OCI-LY7 (cell line): ENCODE data around the gene NAA16. TPM values are rescaled to one million over a fixed set of nuclear protein-coding genes. Genes with fewer than 3 reads are reported as not detected.

ENCODE experiments used
- BruUV-seq: library from RNA; stranded (reverse); fragments of 400-500 nt; replicated peaks from 2 replicates; lab custom pipeline; 2021; lab: Mats Ljungman, UMichigan
- CTCF ChIA-PET: fragments of 300-600 bp; sonication (Branson Sonifier 250); formaldehyde crosslinking; loops from one replicate; lab custom pipeline; 2022; ENCODE audit warnings: antibody characterized with exemption; ENCODE audit not compliant: unreplicated experiment; lab: Charles Lee
- POLR2A ChIA-PET: fragments of 300-600 bp; sonication (Branson Sonifier 250); formaldehyde crosslinking; loops from one replicate; lab custom pipeline; 2022; ENCODE audit warnings: antibody characterized with exemption; lab: Charles Lee
- DNase-seq: peaks from one replicate; pipeline ENCODE4 v3.0.0-alpha.2; 2015; ENCODE audit warnings: low spot score
- H2AFZ ChIP-seq: fragments of 200-600 bp; sonication (generic), shearing (Covaris generic); 2 replicates; pipeline ENCODE4 v1.6.1; 2014; ENCODE audit warnings: mild to moderate bottlenecking, antibody characterized with exemption, low read length, moderate library complexity
- H3K27ac ChIP-seq: fragments of 200-600 bp; sonication (generic); 2 replicates; pipeline ENCODE4 v1.5.1; 2014; ENCODE audit warnings: mixed run types, low read depth, mild to moderate bottlenecking, moderate library complexity, low read length, inconsistent platforms; ENCODE audit not compliant: poor library complexity, severe bottlenecking
- H3K36me3 ChIP-seq: fragments of 200-600 bp; sonication (generic); 2 replicates; pipeline ENCODE4 v1.6.1; 2014; ENCODE audit warnings: mild to moderate bottlenecking, antibody characterized with exemption, low read length, moderate library complexity, mixed read lengths; ENCODE audit not compliant: insufficient read depth
- H3K4me1 ChIP-seq: fragments of 200-600 bp; sonication (generic); 2 replicates; pipeline ENCODE4 v1.5.1; 2014; ENCODE audit warnings: mild to moderate bottlenecking, low read length; ENCODE audit not compliant: insufficient read depth, poor library complexity, severe bottlenecking
- H3K4me2 ChIP-seq: fragments of 200-600 bp; sonication (generic); 2 replicates; pipeline ENCODE4 v1.6.1; 2014; ENCODE audit warnings: mild to moderate bottlenecking, low read length
- H3K4me3 ChIP-seq: fragments of 200-600 bp; sonication (generic); 2 replicates; pipeline ENCODE4 v1.5.1; 2014; ENCODE audit warnings: mild to moderate bottlenecking, low read depth, low read length; ENCODE audit not compliant: poor library complexity, severe bottlenecking
- H3K79me2 ChIP-seq: fragments of 200-600 bp; sonication (generic); 2 replicates; pipeline ENCODE4 v1.6.1; 2016; ENCODE audit warnings: low read depth, mild to moderate bottlenecking, low read length, moderate library complexity, mixed read lengths; ENCODE audit not compliant: insufficient read depth
- H3K9me2 ChIP-seq: fragments of 200-600 bp; sonication (generic); 2 replicates; pipeline ENCODE4 v1.6.1; 2016; ENCODE audit warnings: mild to moderate bottlenecking, low read length, mixed read lengths; ENCODE audit not compliant: insufficient read depth
- H3K9me3 ChIP-seq: fragments of 200-600 bp; sonication (generic); 2 replicates; pipeline ENCODE4 v1.6.1; 2014; ENCODE audit warnings: mild to moderate bottlenecking, mixed run types, low read length, mixed read lengths
- H4K20me1 ChIP-seq: fragments of 200-600 bp; sonication (generic); 2 replicates; pipeline ENCODE4 v1.6.1; 2014; ENCODE audit warnings: mild to moderate bottlenecking, antibody characterized with exemption, low read length, moderate library complexity, mixed read lengths; ENCODE audit not compliant: insufficient read depth
- CTCF ChIP-seq: fragments of 200-600 bp; sonication (generic); conservative IDR thresholded peaks from 2 replicates; pipeline ENCODE4 v1.5.1; 2014; ENCODE audit warnings: mild to moderate bottlenecking, antibody characterized with exemption, low read length, moderate library complexity, mixed read lengths
- EZH2phosphoT487 ChIP-seq: fragments of 200-600 bp; sonication (generic); IDR thresholded peaks from 2 replicates; pipeline ENCODE4 v1.6.1; 2018; ENCODE audit warnings: low read depth, borderline replicate concordance, mild to moderate bottlenecking, mixed run types, antibody characterized with exemption, low read length, moderate library complexity, mixed read lengths
- intact Hi-C: fragments of 100-400 bp; cut with micrococcal nuclease; formaldehyde crosslinking; loops from one replicate; pipeline ENCODE4 v1.10.0; 2022; ENCODE audit not compliant: unreplicated experiment
- total RNA-seq, 2 experiments: library from RNA; depleted of rRNA in 1 of 2; stranded (reverse); fragments of >200 nt in 1 of 2; shearing (Covaris generic) in 1 of 2; gene quantifications; 2 replicates each; pipeline ENCODE4 v1.2.3, GENCODE V29; 2014 to 2022

Gene NAA16
- total RNA-seq, 2 experiments from 2014 or later: 22.4 to 45.9 TPM

- 0 out of 2 replicates have a peak, but pooled peaks cover 14% of the 10 kb centered on the region for H3K79me2 ChIP-seq
- POLR2A ChIA-PET: interaction anchor here (0.6 kb wide), 1 partner anchor 678 kb away, joined by 4 read pairs; no protein-coding TSS in a partner anchor
- DNase-seq: no peak
Measured at GRCh38 chr13:41326661-41327060, 15.6 kb downstream of the NAA16 start.

GRCh38 chr13:41327994-41328790 lies 17.1 kb downstream of the NAA16 start:
- POLR2A ChIA-PET: no interaction called here
- Histone ChIP-seq H3K4me2 (no peak overlapping the region), H2AFZ (no peak overlapping the region), H3K9me2 (no peaks in the 10 kb centered on the region), H3K79me2 (0 out of 2 replicates have a peak, but pooled peaks cover 4% of the 10 kb centered on the region), H3K36me3 (peaks cover 93% of the 10 kb centered on the region), H3K4me3 (no peak overlapping the region), H3K9me3 (no peaks in the 10 kb centered on the region), H3K27ac (no peak overlapping the region), H3K4me1 (no peaks in the 10 kb centered on the region), H4K20me1 (no peaks in the 10 kb centered on the region)
- DNase-seq: no peak
- intact Hi-C loops: no loop called here
- CTCF ChIA-PET: no interaction called here
- BruUV-seq: no TSS peak
- no peak for TF ChIP-seq EZH2phosphoT487
- TF ChIP-seq CTCF: no peak

More at GRCh38 chr13:41326661-41327060, 15.6 kb downstream of the NAA16 start:
- Histone ChIP-seq H3K36me3 (peaks cover 95% of the 10 kb centered on the region), H3K9me2 (no peaks in the 10 kb centered on the region), H4K20me1 (no peaks in the 10 kb centered on the region), H3K4me1 (no peaks in the 10 kb centered on the region), H3K9me3 (no peaks in the 10 kb centered on the region), H3K27ac (no peak overlapping the region), H3K4me3 (no peak overlapping the region), H2AFZ (no peak overlapping the region), H3K4me2 (no peak overlapping the region)
- intact Hi-C loops: no loop called here
- TF ChIP-seq EZH2phosphoT487: no peak
- TF ChIP-seq CTCF: no peak
- no TSS peak for BruUV-seq
- CTCF ChIA-PET: no interaction called here

GRCh38 chr13:41332829-41333228 lies 21.8 kb downstream of the NAA16 start:
- TF ChIP-seq EZH2phosphoT487 (no peak), CTCF (no peak)
- CTCF ChIA-PET: no interaction called here
- 0 out of 2 replicates have a peak, but pooled peaks cover 4% of the 10 kb centered on the region for H3K79me2 ChIP-seq

More at GRCh38 chr13:41332829-41333228, 21.8 kb downstream of the NAA16 start:
- no peaks in the 10 kb centered on the region for H3K4me1 ChIP-seq
- no peaks in the 10 kb centered on the region for H4K20me1 ChIP-seq
- peaks cover 93% of the 10 kb centered on the region for H3K36me3 ChIP-seq
- intact Hi-C loops: loop anchor here (10.0 kb wide), 1 partner anchor 62 kb away; no protein-coding TSS in a partner anchor
- BruUV-seq: no TSS peak
- H3K27ac ChIP-seq: no peak overlapping the region
- H3K9me3 ChIP-seq: no peaks in the 10 kb centered on the region
- no peak overlapping the region for H2AFZ ChIP-seq
- POLR2A ChIA-PET: interaction anchor here (0.6 to 2.2 kb wide), 6 partner anchors 12 to 329 kb away, joined by 3 to 9 read pairs (median 4); no protein-coding TSS in a partner anchor
- H3K9me2 ChIP-seq: no peaks in the 10 kb centered on the region
- no peak overlapping the region for H3K4me2 ChIP-seq
- H3K4me3 ChIP-seq: no peak overlapping the region
- DNase-seq: no peak
